Astrocyte (in vitro differentiated cells and primary cell): ENCODE data around the gene SUPT3H. TPM values are rescaled to one million over a fixed set of nuclear protein-coding genes. Genes with fewer than 3 reads are reported as not detected.

Experiments
- DNase-seq: peaks from one replicate; pipeline ENCODE4 v3.0.0-alpha.2; 2010; ENCODE audit warnings: low read depth
- FAIRE-seq: peaks from 2 replicates; lab custom pipeline; 2011; peaks lifted over from hg19 to GRCh38; lab: Jason Lieb, UNC
- H2AFZ ChIP-seq: 2 replicates; pipeline ENCODE4 v1.6.0; 2012; ENCODE audit warnings: low read depth, low read length, inconsistent platforms
- H3K27ac ChIP-seq: 2 replicates; pipeline ENCODE4 v1.5.1; 2011; ENCODE audit warnings: low read depth, low read length, inconsistent platforms
- H3K27me3 ChIP-seq: 2 replicates; pipeline ENCODE4 v1.6.0; 2011; ENCODE audit warnings: low read length, inconsistent platforms; ENCODE audit not compliant: insufficient read depth
- H3K36me3 ChIP-seq: 2 replicates; pipeline ENCODE4 v1.5.1; 2011; ENCODE audit warnings: low read length, inconsistent platforms; ENCODE audit not compliant: insufficient read depth
- H3K4me1 ChIP-seq: 2 replicates; pipeline ENCODE4 v1.5.1; 2011; ENCODE audit warnings: low read length, inconsistent platforms; ENCODE audit not compliant: insufficient read depth
- H3K4me2 ChIP-seq: 2 replicates; pipeline ENCODE4 v1.6.0; 2012; ENCODE audit warnings: low read length, inconsistent platforms
- H3K4me3 ChIP-seq: 2 replicates; pipeline ENCODE4 v1.5.1; 2011; ENCODE audit warnings: low read depth, mild to moderate bottlenecking, low read length, inconsistent platforms; ENCODE audit not compliant: insufficient read depth
- H3K79me2 ChIP-seq: 2 replicates; pipeline ENCODE4 v1.6.0; 2012; ENCODE audit warnings: mild to moderate bottlenecking, low read length, inconsistent platforms; ENCODE audit not compliant: insufficient read depth
- H3K9ac ChIP-seq: 2 replicates; pipeline ENCODE4 v1.6.0; 2012; ENCODE audit warnings: mild to moderate bottlenecking, low read length, inconsistent platforms
- H3K9me3 ChIP-seq: 2 replicates; pipeline ENCODE4 v1.5.1; 2012; ENCODE audit warnings: low read depth, mild to moderate bottlenecking, low read length, inconsistent platforms; ENCODE audit not compliant: insufficient read depth
- H4K20me1 ChIP-seq: 2 replicates; pipeline ENCODE4 v1.6.0; 2012; ENCODE audit warnings: low read length, inconsistent platforms; ENCODE audit not compliant: insufficient read depth
- H3K27ac Mint-ChIP-seq: one replicate; pipeline ENCODE4 v1.8.0; 2021; ENCODE audit warnings: mild to moderate bottlenecking, mixed read lengths; ENCODE audit not compliant: unreplicated experiment
- H3K27me3 Mint-ChIP-seq: one replicate; pipeline ENCODE4 v1.8.0; 2021; ENCODE audit warnings: low read depth, mixed read lengths; ENCODE audit not compliant: unreplicated experiment
- H3K36me3 Mint-ChIP-seq: one replicate; pipeline ENCODE4 v1.8.0; 2021; ENCODE audit warnings: low read depth, mixed read lengths; ENCODE audit not compliant: unreplicated experiment
- H3K4me1 Mint-ChIP-seq: one replicate; pipeline ENCODE4 v1.8.0; 2021; ENCODE audit warnings: low read depth, mixed read lengths; ENCODE audit not compliant: unreplicated experiment
- H3K4me3 Mint-ChIP-seq: one replicate; pipeline ENCODE4 v1.8.0; 2021; ENCODE audit warnings: mild to moderate bottlenecking, moderate library complexity, mixed read lengths; ENCODE audit not compliant: unreplicated experiment
- H3K9me3 Mint-ChIP-seq: one replicate; pipeline ENCODE4 v1.8.0; 2021; ENCODE audit warnings: mild to moderate bottlenecking, mixed read lengths; ENCODE audit not compliant: unreplicated experiment
- CTCF ChIP-seq: IDR thresholded peaks from 2 replicates; pipeline ENCODE4 v1.5.1; 2011; ENCODE audit warnings: low read depth, mild to moderate bottlenecking, inconsistent platforms, low read length, moderate library complexity; ENCODE audit not compliant: insufficient read depth
- EZH2 ChIP-seq: IDR thresholded peaks from 2 replicates; pipeline ENCODE4 v1.6.1; 2012; ENCODE audit warnings: mild to moderate bottlenecking, low read length, inconsistent platforms; ENCODE audit not compliant: insufficient read depth
- total RNA-seq: library from RNA; stranded (reverse); gene quantifications from 2 replicates; pipeline ENCODE4 v1.2.1, GENCODE V29; 2021

The SUPT3H gene
- total RNA-seq, 1 donor from 2014 or later = 12.4 TPM

GRCh38 chr6:44921798-44922197 lies 455.9 kb downstream of the SUPT3H start:
- H3K36me3 ChIP-seq = no peaks in the 10 kb centered on the region
- DNase-seq (no peak), FAIRE-seq (no peak)
- no peak overlapping the region for H3K4me2 ChIP-seq
- H3K9me3 ChIP-seq = no peaks in the 10 kb centered on the region
- no peak for TF ChIP-seq EZH2
- TF ChIP-seq CTCF = no peak
- no peaks in the 10 kb centered on the region for H3K9me3 Mint-ChIP-seq
- H3K36me3 Mint-ChIP-seq = no peaks in the 10 kb centered on the region
- H3K27ac ChIP-seq = no peak overlapping the region
- H3K4me3 Mint-ChIP-seq = no peak overlapping the region
- no peak overlapping the region for H3K9ac ChIP-seq
- H4K20me1 ChIP-seq = no peaks in the 10 kb centered on the region
- H3K79me2 ChIP-seq = no peaks in the 10 kb centered on the region
- H2AFZ ChIP-seq = no peak overlapping the region
- H3K27ac Mint-ChIP-seq = no peak overlapping the region
- no peaks in the 10 kb centered on the region for H3K27me3 ChIP-seq
- H3K27me3 Mint-ChIP-seq = no peaks in the 10 kb centered on the region
- peaks cover 10% of the 10 kb centered on the region for H3K4me1 ChIP-seq
- no peak overlapping the region for H3K4me3 ChIP-seq
- peaks cover 15% of the 10 kb centered on the region for H3K4me1 Mint-ChIP-seq

- FAIRE-seq (peak; percentile 37), DNase-seq (peak; percentile 15)
- H3K9me3 ChIP-seq = no peaks in the 10 kb centered on the region
- H3K9me3 Mint-ChIP-seq = no peaks in the 10 kb centered on the region
- H2AFZ ChIP-seq = no peak overlapping the region
- no peaks in the 10 kb centered on the region for H3K36me3 Mint-ChIP-seq
- H3K27me3 Mint-ChIP-seq = no peaks in the 10 kb centered on the region
- no peak overlapping the region for H3K4me3 Mint-ChIP-seq
- no peak overlapping the region for H3K4me3 ChIP-seq
- H3K4me1 ChIP-seq = peaks cover 10% of the 10 kb centered on the region
- peak overlapping the region; percentile 34 for H3K4me2 ChIP-seq
- H3K79me2 ChIP-seq = no peaks in the 10 kb centered on the region
- H3K36me3 ChIP-seq = no peaks in the 10 kb centered on the region
- H3K9ac ChIP-seq = no peak overlapping the region
- peaks cover 15% of the 10 kb centered on the region for H3K4me1 Mint-ChIP-seq
- no peak for TF ChIP-seq CTCF
- no peak for TF ChIP-seq EZH2
- no peaks in the 10 kb centered on the region for H4K20me1 ChIP-seq
- H3K27me3 ChIP-seq = no peaks in the 10 kb centered on the region
- H3K27ac ChIP-seq = no peak overlapping the region
- no peak overlapping the region for H3K27ac Mint-ChIP-seq
Measured at GRCh38 chr6:44920952-44921491, 456.7 kb downstream of the SUPT3H start.

GRCh38 chr6:44918671-44919296 lies 458.9 kb downstream of the SUPT3H start:
- Mint-ChIP-seq H3K36me3 (no peaks in the 10 kb centered on the region), H3K27me3 (no peaks in the 10 kb centered on the region), H3K4me1 (peaks cover 10% of the 10 kb centered on the region), H3K9me3 (no peaks in the 10 kb centered on the region), H3K27ac (no peak overlapping the region), H3K4me3 (no peak overlapping the region)
- no peaks in the 10 kb centered on the region for H3K9me3 ChIP-seq
- TF ChIP-seq CTCF = no peak
- no peak for TF ChIP-seq EZH2
- no peak overlapping the region for H3K9ac ChIP-seq
- no peak overlapping the region for H3K27ac ChIP-seq
- DNase-seq = peak; percentile 19
- no peaks in the 10 kb centered on the region for H3K79me2 ChIP-seq
- H3K4me2 ChIP-seq = no peak overlapping the region
- H3K4me1 ChIP-seq = peaks cover 10% of the 10 kb centered on the region
- H2AFZ ChIP-seq = no peak overlapping the region
- H3K27me3 ChIP-seq = no peaks in the 10 kb centered on the region
- FAIRE-seq = no peak
- no peaks in the 10 kb centered on the region for H4K20me1 ChIP-seq
- no peak overlapping the region for H3K4me3 ChIP-seq
- H3K36me3 ChIP-seq = no peaks in the 10 kb centered on the region
